HG03280 (cell line): ENCODE results near the gene GPR32.
"Not testable (repeated sequence)": the region's sequence is repeated elsewhere in the genome, so short reads cannot be mapped to it uniquely, and the experiment has no call there.

ENCODE experiments used
- ATAC-seq: cut with Tn5 transposase; IDR thresholded peaks from one replicate; pipeline ENCODE4 v1.9.1; 2021; ENCODE audit warnings: mild to moderate bottlenecking, moderate library complexity; ENCODE audit not compliant: unreplicated experiment

The GPR32 gene

DNA sequence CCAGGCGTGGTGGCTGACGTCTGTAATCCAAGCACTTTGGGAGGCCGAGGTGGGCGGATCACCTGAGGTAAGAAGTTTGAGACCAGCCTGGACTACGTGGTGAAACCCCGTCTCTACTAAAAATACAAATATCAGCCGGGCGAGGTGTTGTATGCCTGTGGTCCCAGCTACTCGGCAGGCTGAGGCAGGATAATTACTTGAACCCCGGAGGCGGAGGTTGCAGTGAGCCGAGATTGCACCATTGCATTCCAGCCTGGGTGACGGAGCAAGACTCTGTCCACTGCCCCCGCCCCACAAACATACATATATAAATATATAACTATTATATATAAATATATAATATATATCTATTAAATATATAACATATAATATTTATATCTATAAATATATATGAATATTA is 23.1 kb upstream of the GPR32 start:
- not testable (repeated sequence) for ATAC-seq

- ATAC-seq: no peak
Measured at GRCh38 chr19:50749490-50749889, 20.8 kb upstream of the GPR32 start.

GRCh38 chr19:50750010-50750409 is 20.3 kb upstream of the GPR32 start:
- ATAC-seq: no peak

- ATAC-seq: no peak
Measured at GRCh38 chr19:50753879-50754278, 16.4 kb upstream of the GPR32 start.

DNA sequence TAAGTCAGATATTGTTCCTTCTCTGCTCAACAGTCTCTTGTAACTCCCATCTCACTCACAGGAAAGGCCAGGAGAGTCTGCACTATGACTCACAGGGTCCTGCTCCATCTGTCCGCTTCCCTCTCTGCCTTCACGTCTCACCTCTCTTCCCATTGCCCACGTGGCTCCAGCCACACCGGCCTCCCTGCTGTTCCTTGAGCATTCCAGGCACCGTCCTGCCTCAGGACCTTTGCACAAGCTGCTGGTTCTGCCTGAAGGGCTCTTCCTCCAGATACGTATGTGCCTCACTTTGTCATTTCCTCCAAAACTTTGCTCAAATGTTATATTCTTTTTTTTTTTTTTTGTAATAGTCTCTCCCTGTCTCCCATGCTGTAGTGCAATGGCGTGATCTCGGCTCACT is 14.0 kb upstream of the GPR32 start:
- ATAC-seq: not testable (repeated sequence)

DNA sequence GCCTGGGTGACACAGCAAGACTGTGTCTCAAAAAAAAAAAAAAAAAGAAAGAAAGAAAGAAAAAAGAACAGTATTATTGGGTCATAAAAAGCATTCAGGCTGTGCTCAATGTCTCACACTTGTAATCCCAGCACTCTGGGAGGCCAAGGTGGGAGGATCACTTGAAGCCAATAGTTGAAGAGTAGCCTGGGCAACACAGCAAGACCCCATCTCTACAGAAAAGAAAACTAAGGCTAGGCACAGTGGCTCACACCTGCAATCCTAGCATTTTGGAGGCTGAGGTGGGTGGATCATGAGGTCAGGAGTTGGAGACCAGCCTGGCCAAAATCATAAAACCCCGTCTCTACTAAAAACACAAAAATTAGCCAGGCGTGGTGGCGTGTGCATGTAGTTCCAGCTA is 12.6 kb upstream of the GPR32 start:
- ATAC-seq: not testable (repeated sequence)

- ATAC-seq: not testable (repeated sequence)
Measured at GRCh38 chr19:50759076-50759475, 11.2 kb upstream of the GPR32 start.

- no peak for ATAC-seq
Measured at GRCh38 chr19:50759886-50760285, 10.4 kb upstream of the GPR32 start.

DNA sequence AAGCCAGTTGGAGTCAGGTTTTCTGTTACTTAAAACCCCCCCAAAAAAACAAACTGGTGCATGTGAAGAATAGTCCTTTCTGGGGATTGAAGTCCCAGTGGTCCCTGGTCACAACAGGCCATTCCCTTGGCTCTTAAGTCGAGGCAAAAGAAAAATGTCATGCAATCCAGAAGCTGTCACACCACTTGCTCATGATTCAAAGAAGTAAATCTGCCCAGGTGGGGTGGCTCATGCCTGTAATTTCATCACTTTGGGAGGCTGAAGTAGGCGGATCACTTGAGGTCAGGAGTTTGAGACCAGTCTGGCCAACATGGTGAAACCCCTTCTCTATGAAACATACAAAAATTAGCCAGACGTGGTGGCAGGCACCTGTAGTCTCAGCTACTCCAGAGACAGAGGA is 8.8 kb upstream of the GPR32 start:
- not testable (repeated sequence) for ATAC-seq

DNA sequence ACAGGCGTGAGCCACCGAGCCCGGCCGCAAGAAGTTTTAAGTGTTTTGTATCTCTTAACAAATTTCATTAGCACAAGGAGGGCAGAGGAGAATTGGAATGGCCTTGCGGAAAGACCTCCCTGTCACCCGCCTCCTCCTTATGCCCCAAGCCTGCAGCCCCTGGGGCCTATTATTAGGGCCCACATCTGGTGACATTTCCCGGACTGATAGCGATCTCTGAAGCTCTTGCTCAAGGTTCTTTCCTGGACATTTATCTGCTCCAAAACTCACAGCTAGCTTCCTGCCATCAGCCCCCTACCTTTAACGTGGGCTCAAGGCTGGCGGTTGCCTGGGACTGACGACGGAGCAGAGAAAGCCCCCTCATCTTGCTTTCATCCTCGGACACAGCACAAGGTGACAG is 6.7 kb upstream of the GPR32 start:
- ATAC-seq: not testable (repeated sequence)

GRCh38 chr19:50764409-50764808 is 5.9 kb upstream of the GPR32 start:
- ATAC-seq: no peak

GRCh38 chr19:50766746-50767145 is 3.5 kb upstream of the GPR32 start:
- ATAC-seq: not testable (repeated sequence)

DNA sequence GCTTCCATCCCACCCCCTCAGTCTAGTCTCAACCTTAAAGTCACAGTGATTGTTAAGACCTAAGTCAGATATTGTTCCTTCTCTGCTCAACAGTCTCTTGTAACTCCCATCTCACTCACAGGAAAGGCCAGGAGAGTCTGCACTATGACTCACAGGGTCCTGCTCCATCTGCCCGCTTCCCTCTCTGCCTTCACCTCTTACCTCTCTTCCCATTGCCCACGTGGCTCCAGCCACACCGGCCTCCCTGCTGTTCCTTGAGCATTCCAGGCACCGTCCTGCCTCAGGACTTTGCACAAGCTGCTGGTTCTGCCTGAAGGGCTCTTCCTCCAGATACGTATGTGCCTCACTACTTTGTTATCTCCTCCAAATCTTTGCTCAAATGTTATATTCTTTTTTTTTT is 3.0 kb upstream of the GPR32 start:
- ATAC-seq: not testable (repeated sequence)

DNA sequence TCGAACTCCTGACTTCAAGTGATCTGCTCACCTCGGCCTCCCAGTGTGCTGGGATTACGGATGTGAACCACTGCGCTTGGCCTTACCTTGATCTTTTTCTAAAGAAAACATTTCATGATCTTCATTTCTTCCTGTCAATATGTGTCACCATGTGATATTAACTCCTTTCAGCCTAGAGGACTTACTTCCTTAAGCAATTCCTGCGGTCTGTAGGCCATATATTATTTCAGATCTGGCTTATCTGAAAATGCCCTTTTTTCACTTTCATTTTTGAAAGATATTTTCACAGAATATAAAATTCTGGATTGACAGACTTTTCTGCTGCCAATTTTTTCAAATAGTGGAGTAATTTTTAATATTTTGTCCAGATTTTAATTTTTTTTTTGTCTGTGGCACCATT is 2.0 kb upstream of the GPR32 start:
- no peak for ATAC-seq

DNA sequence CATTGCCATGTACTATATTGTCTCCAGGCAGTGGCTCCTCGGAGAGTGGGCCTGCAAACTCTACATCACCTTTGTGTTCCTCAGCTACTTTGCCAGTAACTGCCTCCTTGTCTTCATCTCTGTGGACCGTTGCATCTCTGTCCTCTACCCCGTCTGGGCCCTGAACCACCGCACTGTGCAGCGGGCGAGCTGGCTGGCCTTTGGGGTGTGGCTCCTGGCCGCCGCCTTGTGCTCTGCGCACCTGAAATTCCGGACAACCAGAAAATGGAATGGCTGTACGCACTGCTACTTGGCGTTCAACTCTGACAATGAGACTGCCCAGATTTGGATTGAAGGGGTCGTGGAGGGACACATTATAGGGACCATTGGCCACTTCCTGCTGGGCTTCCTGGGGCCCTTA is 624 bp downstream of the GPR32 start:
- no peak for ATAC-seq

GRCh38 chr19:50772476-50772875 is 2.2 kb downstream of the GPR32 start:
- ATAC-seq: no peak

DNA sequence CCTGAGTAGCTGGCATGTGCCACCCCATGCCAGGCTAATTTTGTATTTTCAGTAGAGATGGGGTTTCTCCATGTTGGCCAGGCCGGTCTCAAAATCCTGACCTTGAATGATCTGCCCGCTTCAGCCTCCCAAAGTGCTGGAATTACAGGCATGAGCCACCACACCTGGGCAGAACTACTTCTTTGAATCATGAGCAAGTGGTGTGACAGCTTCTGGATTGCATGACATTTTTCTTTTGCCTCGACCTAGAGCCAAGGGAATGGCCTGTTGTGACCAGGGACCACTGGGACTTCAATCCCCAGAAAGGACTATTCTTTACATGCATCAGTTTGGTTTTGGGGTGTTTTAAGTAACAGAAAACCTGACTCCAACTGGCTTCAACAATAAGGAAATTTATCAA is 2.6 kb downstream of the GPR32 start:
- not testable (repeated sequence) for ATAC-seq

DNA sequence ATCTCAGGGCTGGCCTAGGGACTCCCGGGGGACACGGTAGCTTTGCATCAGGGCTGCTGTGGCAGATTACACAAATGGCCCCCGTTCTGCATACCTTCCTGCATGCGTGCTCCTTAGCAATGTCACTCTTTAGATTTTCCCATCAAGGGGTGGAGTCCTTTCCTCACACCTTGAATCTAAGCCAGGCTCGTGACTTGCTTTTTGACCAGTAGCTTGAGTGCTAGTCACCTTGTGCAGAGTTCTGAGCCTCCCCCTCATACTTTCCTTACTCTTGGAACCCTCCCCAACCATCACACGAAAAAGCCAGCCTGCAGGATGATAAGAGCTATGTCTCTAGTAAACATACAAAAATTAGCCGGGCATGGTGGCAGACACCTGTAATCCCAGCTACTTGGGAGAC is 3.2 kb downstream of the GPR32 start:
- ATAC-seq: not testable (repeated sequence)

DNA sequence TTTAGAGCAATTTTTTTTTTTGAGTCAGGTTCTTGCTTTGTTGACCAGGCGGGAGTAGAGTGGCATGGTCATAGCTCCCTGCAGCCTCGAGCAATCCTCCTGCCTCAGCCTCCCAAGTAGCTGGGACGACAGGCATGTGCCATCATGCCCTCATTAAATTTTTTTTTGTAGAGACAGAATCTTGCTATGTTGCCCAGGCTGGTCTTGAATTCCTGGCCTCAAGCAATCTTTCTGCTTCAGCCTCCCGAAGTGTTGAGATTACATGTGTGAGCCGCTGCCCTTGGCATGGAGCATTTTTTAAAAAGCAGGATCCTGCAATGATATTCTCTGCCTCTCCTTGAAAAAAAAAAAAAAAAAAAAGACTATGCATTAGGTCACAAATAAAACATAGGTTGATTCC is 5.9 kb downstream of the GPR32 start:
- ATAC-seq: no peak

- ATAC-seq: no peak
Measured at GRCh38 chr19:50777261-50777660, 7.0 kb downstream of the GPR32 start.

GRCh38 chr19:50777830-50778303 is 7.6 kb downstream of the GPR32 start:
- no peak for ATAC-seq

DNA sequence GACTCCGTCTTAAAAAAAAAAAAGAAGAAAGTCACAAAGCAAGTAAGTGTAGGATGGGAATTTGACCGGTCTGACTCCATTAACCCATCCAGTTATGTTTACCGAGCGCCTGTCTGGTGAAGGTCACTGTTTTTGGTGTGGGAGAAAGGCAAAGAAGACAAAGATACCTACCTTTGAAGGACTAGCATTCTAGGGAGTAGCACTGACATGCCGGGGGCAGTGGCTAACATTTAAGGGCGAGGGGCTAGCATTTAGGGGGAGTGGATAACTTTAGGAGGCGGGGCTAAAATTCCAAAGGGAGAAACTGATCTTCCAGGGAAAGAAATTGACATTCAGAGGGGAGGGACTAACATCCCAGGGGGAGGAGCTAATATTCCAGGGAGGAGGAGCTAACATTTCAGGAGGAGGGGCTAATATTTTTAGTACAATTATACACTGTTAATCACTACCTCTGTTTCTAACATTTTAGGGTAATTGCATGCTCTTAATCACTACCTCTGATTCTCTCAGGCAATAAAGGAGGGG is 8.7 kb downstream of the GPR32 start:
- no peak for ATAC-seq
